Stimulated activated CD8-positive, alpha-beta memory T cell treated with anti-CD3 and anti-CD28 coated beads, Interleukin-4, amount 100 ng/mL, for 24 hours (primary cell): ENCODE measurements around the gene TSHZ1.

Experiments
- DNase-seq: peaks from one replicate; pipeline ENCODE4 v3.0.0-alpha.2; 2020; ENCODE audit warnings: low read depth

TSHZ1 gene

DNA sequence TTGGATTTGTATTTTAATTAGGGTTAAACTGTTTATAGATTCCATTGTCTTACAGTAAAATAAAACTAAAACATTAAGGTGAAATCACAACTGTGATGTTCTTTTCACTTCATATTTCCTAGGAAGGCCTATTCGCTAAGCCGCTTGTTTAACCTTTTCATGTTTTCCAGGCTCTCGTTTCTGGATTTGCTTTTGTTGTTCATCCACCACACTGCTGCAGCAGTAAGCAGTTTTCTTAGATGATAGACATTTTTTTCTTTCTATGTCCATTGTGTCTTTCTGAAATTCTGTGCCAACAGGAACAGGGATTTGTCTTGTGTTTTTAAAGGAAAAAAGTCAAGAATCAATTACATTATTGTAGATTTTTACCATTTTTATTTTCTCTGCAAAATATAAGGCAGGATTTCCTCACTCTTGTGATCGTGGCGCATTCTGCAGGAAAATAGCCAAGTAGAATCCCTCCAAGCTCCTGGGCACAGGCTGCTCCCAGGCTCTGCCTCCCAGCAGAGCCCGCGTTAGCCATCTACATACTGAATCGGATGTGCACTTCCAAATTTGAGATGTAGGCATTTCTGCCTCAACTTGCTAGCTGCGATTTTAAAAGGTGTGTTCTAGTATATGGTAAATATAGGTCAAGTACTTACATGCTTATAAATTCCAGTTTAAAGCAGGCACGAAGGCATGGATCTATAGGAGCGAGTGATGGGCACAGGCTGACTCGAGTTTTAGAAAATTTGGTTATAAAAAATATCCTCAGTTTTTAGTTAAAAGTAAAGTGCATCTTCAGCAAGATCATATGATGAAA is 10.2 kb downstream of the TSHZ1 start:
- no peak for DNase-seq

DNA sequence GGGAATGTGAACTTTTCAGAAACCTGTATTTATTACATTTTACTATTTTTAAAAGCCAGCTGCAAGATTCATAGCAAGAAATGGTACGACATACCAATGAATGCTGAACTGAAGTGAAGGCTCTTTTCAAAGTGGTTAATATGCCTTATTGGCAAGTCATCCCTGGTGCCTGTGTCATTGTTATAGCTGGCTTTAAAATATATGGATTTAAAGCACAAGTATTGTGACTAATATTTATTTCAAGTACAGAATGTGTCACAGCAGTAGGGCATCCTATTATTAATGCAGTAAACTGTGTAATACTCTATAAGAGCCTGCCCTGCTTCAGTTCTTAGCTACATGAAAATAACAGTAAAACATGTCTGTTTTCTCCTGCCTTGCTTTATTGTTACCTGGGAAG is 10.8 kb downstream of the TSHZ1 start:
- no peak for DNase-seq

DNA sequence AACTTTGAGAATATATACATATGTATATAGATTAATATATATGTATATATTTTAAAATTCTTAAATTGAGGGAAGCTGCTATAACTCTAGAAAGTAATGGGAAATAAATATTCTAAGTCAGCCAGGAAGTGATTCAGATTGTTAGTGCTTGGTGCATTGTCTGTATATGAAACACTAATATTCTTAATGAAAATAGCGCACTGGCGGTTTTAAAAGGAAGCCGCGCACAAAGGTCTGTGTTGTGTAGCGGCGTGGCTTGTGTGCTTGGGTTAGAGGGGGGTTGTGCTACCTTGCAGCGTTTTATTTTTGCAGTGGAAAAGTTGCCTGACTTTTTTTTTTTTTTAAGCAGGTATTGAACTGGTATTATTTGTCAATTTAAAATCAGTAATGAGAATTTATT is 11.3 kb downstream of the TSHZ1 start:
- no peak for DNase-seq

DNA sequence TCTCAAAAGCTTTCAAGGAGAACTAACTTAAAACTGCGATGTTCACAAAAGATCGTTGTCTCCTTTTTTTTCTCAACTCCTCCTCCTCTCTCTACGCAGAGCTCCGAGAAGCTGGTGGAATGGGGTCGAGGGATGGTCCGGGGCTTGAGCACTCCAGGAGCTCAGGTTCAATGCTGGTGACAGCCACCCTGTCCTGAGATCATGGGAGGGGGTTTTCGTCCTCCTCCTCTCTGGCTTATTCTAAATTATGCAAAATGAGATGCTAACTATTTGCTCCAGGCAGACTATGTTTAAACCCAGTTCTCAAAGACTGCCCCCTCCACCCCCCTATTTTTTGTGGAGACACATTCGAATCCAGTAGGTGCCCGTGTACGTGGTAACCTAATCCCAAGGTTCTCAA is 11.8 kb downstream of the TSHZ1 start:
- DNase-seq, result no peak

DNA sequence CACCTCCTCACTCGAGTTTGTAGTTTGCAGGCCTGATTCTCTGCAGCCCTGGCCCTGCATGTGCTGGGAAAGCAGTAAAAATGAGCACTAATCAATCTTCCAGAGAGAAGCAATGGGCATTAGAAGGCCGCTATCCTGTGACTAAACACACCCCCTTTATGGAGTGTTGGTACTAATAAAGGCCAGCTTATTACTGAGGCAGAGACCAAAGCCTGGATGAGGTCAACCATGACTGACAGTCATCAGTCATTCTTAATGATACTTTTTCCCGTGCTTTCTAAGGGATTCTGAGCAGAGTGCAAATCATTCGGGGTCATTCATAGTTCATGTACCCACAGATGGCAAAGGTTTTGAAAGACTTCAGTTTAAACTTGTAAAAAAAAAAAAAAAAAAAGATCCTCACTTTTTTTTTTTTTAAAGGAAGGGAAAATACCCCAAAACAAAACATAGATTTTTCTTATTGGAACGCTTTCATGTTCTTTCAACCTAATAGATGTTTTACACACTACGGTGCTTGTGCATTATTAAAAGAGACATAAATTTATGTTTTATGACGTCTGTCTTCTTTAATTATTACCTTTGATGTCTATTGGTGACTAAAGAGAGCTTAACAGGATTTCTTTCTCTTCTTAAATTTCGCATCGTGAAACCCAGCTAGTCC is 13.2 kb downstream of the TSHZ1 start:
- DNase-seq, result no peak

DNA sequence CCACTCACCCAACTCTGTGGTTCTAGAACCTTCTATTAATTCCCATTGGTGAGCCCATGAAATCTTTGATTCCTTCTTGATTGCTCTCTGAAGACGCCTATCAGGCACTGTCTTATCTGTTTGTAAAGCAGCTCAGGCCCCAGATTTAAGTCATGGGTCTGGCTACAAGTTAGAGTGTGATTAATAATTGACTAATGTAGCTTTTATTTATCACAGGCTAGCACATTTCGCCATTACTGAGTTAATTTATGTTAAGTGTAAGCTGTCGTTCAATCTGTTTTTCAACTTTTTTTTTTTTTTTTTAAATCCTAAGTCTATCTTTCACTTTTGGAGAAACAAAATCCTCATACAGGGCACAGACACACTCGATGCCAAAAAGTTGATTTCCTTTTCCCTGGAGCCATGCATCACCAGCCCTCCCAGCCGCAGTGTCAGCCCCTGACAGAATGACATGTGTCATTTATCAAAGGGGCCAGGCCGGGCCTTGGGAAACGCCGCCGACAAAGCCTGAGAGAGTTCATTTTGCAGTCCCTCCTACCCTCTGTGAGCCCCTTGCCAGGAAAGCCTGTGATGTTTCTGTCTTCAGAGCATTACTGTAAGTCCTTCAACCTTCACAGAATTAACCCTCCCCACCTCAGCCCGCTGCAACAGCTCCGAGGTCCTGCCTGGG is 15.8 kb downstream of the TSHZ1 start:
- no peak for DNase-seq

DNA sequence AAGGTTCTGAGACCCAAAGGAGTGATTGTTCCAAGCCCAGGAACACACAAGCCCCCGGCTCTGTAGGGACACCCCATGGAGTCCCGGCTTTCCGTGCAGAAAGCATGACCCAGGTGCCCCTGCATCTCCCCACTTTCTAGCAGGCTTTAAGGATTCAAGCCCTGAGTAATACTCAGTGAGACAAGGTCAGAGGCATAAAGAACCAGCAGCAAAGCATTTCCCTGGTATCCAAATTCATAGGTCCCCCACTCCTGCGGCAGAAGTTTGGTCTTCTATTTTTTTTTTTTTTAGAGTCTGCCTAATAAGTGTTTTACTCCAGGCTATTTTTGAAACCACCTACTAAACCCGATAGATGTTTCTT is 16.3 kb downstream of the TSHZ1 start:
- no peak for DNase-seq

DNA sequence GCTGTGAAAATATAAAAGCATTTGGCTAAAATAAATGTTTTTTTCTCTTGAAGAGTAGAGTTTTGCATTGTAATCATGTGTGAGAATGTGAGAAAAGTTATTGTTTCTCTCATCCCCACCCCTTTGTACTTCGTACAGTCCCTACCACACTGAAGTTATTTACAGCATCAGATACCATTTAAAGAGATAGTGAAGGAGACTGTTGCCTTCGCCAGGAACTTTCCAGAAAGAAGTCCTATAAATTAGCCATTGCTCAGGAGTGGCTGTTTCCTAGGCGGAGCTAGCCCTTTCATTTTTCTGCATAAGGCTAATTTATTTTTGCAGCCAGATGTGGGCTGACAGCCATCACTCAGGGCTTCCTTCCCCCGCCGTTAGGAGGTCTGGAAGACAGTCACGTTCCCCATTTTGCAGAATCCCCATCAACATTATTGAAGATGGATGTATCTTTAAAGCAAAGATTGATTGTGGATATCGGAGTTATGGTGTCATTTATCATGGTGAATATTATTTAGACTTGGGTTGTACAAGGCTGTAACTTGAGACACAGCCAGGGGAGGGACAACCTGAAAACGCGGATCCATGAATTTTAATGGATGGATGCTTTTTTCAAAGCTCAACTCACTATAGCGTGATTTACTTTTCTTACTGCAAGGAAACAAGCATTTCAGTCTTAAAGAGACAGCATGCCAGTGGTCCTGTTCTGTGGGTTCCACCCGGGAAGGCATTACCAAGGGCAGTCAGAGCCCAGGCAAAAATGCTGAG is 17.1 kb downstream of the TSHZ1 start:
- DNase-seq, result no peak

DNA sequence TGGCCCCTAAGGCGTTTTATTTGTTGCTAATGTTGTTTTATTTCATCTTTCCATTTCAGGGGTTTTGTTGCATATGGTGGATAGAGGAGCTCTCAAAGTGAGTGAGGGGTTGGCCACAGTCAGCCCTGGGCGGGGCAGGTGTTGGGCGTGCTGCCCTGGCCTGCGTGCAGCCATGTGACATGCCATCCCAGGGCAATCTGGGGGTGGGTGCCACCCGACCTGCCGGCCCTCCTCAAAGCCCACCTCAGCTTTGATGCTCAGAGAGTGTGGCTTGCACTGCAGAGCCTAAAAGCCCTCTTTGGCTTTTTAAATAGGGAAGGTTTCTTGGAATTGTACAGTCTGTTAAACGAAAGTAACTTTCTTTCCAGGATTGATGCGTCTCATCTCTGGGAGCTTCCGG is 18.4 kb downstream of the TSHZ1 start:
- DNase-seq, result no peak

DNA sequence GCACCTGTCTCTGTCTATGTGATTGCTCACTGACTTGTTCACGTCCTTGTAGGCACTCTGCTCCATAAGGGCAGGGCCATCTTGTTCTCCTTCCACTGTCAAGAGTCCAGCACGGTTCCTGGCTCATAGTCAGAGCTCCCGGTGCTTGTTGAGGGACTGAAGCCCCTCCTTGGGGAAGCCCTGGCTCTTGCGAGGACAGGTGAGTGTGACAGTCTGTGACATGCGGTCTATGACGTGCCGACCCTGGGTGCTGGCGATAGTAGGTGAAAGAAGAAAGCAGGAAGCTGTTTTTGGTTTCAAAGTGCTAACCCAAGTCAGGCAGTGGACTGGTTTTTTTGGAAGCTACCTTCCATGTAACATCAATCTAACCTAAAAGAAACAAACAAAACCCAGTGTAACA is 18.8 kb downstream of the TSHZ1 start:
- no peak for DNase-seq

DNA sequence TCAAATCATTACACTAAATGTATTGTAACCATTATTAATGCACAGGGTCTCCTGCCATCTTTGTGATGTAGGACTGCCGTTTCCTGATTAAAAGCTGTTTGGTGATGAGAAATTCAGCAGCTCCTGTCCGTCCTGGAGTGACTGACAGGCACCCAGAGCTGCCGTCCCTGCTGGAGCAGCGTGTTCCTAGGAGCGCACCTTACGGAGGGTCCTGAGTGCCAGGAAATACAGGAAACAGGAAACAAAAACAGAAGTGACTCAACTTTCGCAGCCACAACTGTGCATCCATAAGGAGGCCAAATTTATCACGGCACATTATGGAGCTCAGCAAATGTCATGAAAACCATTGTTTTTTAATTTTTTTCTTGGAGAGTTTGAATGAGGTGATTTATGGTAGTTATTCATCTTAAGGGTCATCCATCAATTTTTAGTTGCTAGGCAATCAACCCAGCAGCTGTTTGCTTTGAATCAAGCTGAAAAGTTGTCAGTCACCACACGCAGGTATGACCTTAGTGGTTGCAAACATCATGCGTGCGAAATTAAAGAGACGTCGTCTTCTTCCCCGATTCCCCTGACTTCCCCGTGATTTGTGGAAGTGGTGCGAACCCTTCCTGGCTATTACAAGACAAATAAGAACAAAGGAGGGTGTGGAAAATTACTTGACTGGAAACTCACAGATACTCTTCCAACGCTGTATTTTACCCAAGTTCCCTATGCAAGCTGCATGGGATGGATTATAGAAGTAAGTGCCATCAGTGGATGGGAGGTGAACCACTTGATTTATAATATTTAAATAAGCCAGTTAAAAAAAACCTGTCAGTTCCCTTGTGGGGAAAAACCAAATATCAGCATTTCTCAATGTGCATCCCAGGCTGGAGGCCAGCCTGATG is 19.8 kb downstream of the TSHZ1 start:
- DNase-seq, result no peak

DNA sequence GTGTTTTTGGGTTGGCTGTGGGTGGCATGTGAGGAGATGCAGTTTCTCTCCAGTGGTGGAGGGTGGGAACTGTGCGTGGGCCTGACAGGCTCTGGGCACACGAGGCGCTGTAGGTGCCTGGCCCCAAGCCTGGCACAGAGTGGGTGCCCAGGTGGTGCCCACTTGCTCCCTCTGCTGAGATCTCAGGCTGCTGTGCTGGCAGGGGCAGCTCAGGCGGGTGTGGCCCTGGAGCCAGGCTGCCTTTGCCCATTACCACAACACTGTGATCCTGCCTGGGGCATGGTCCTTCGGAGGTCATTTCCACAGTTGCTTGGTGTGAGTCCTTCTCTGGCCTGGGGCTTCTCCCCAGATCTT is 20.4 kb downstream of the TSHZ1 start:
- DNase-seq, result no peak

DNA sequence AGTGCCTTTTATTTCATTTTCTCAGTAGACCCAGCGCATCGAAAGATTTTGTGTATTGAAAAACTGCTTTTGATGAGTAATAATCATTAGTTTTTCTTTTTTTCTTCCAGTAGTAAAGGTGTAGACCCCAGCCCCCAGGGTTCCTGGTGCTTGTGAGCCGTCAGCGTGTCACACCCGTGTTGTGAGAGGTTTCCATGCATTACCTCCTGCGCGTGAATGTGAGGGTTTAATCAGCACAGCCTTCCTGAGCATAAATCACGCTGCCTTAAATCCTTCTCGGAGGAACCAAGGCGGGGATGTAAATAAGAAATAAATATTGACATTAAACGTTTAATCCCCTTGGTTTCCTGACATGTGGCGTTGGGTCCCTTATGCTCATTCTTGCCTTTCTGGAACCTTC is 24.3 kb downstream of the TSHZ1 start:
- DNase-seq, result no peak

DNA sequence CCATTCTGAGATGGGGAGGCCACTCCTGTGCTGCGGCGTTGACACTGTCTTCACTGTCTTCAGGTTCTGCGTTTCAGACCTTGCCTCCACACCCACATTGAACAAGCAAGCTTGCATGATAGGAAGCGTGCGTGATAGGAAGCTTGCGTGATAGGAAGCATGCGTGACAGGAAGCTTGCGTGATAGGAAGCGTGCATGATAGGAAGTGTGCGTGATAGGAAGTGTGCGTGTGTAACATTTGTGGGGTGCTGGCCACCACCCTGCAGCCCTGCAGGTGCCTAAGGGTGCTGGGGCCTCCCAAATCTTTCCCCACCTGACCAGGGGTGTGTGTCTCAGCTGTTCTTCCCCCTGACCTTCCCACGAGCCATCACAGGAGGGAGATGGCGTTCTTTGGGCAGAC is 25.3 kb downstream of the TSHZ1 start:
- no peak for DNase-seq

DNA sequence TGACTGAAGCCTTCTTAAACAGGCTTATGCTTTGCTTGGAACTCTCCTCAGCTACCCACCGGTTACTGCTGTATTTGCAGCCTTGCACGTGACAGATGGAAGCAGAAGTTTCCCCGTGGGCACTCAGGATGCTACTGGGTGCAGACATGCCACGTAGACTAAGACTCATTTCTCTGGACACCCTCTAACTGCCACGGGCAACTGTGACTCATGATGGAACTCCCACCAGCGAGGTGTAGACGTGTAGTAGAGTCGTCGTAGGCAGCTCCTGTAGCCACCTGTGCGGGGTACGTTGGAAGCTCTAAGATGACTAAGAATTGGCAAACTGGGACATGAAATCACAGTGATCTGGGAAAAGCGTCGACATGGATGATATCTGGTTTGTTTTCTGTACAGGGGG is 27.5 kb downstream of the TSHZ1 start:
- DNase-seq, result no peak

DNA sequence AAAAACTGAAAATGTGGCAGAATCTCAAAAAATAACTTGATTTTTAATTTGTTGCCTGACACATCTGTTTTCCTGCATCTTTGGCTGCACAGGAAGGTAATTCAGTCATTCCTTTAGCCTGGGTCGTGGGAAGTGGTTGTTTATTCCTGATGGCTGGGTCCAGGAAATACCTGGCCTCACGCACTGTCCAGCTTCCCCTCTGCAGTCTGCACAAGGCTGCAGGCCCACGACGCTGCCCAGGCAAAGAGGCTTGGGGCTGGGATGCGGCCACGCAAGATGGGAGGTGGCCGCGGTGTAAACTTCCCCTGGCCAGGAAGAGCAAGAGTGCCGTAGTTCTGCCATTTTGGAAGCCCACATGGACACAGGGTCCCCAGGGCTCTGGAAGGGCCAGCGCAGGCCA is 28.2 kb downstream of the TSHZ1 start:
- no peak for DNase-seq

DNA sequence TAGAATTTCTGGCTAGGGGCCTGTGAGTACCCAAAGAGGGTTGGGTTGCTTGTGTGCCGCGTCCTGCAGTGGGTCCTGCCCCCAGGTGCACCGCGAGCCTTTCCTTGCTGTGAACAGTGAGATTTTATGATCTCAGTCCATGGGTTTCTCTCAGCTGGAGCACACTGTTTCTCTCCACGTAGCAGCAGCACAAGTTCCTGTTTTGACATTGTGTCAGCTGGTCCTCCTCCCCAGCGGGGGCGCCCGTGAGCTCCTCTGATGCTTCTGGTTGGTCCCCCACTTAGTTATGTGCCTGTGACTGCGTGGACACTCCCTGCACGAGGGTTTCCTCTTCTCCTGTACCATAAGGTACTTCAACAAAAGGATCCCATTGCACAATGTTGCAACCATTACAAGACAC is 29.8 kb downstream of the TSHZ1 start:
- DNase-seq, result no peak

DNA sequence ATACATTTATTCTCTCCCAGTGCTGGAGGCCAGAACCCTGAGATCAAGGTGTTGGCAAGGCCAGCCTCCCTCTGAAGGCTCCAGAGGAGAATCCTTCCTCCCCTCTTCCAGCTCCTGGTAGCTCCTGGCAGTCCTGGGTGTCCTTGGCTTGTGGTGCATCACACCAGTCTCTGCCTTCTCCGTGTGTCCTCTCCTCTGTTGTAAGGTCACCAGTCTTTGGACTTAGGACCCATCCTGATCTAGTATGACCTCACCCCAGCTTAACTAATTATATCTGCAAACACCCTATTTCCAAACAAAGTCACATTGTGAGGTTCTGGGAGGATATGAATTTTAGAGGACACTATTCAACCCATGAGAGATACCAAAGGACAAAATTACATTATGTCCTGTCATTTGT is 31.1 kb downstream of the TSHZ1 start:
- no peak for DNase-seq

DNA sequence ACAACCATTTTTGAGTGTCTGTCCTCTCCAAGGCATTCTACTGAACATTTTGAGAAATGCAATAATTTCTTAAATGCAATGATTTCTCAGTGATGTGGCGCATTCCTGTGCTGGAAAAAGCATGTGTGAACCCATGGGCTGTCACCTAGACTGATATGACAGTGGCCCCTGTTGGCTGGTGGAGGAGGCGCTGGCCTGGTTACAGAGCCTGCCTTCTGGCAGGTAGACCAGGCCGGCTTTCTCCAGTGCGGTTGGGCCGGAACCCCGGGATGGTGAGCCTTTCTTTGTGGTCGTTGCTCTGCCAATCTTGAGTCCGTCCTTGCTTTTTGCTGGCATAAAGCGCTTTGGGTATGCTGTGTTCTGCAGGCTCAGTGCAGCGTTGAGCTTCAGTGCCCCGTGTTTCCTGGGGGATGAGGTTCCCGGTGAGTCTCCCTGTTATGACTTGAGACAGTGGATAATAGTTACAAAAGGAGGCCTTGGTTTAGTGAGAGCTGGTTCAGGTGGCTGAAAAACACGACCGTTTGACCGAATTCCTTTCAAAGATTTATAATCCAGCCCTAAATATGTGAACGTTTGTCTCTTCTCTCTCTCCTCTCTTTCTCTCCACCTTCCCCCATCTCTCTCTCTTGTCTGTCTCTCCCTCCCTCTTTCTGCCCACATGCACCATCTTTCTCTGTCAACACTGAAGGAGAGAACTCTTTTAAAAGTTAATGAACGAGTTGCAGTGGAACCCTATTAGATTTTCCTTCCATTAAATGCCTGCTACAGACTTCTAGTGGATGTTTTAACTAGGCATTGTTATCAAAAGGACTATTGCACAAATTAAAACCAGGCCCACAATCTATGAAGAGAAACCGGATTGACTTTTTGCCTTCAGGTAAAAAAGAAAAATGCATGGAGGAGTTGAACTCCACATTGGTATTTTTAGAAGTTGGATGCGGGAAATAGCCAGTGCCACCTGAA is 34.0 kb downstream of the TSHZ1 start:
- DNase-seq, result no peak
